Dedifferentiated amniotic fluid mesenchymal stem cell (primary cell): ENCODE data around the gene RIMS4.
A peak's percentile ranks its signal among the peaks of the same experiment; 100 is the strongest.

Experiments
- DNase-seq: peaks from one replicate; pipeline ENCODE4 v3.0.0-alpha.2; 2016; ENCODE audit errors: extremely low spot score

The RIMS4 gene

DNA sequence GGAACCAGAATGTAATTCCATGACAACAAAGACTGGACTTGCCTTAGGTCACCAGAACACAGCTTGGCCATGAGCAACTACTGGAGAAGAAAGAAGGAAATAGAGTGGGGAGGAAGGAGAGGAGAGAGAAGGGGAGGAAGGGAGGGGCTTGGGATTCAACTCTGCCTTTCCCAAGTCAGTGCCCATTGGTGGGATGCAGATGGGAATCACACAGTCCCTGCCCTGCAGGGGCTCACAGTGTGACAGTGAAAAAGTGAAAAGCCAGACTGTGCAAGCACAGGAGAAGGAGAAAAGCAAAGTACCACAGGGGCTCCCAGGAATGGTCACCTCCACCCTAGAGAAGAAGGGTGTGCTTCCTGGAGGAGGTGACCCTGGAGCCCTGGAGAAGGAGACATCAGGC lies 14.0 kb downstream of the RIMS4 start:
- DNase-seq = no peak

DNA sequence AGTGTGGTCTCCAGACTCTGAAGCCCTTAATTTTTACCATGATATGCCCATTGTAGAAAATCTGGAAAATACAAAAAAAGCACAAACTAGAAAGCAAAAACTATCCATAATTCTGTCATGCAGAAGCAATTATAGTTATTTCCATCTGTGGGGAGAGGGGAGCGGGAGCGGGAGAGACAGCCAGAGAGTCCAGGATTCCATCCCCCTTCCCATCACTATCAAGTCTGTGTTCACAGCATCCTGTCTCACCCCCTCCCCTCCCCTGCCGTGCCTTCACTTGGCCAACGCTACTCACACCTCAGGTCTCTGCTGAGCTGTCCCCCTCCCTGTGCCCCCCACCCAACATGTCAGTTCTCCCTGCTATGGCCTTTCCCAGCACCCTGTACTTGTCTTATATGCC lies 14.5 kb downstream of the RIMS4 start:
- no peak for DNase-seq

- DNase-seq = no peak
These were observed 17.6 kb downstream of the RIMS4 start for GRCh38 chr20:44792796-44793195.

GRCh38 chr20:44790638-44791393 lies 19.5 kb downstream of the RIMS4 start:
- DNase-seq = no peak

DNA sequence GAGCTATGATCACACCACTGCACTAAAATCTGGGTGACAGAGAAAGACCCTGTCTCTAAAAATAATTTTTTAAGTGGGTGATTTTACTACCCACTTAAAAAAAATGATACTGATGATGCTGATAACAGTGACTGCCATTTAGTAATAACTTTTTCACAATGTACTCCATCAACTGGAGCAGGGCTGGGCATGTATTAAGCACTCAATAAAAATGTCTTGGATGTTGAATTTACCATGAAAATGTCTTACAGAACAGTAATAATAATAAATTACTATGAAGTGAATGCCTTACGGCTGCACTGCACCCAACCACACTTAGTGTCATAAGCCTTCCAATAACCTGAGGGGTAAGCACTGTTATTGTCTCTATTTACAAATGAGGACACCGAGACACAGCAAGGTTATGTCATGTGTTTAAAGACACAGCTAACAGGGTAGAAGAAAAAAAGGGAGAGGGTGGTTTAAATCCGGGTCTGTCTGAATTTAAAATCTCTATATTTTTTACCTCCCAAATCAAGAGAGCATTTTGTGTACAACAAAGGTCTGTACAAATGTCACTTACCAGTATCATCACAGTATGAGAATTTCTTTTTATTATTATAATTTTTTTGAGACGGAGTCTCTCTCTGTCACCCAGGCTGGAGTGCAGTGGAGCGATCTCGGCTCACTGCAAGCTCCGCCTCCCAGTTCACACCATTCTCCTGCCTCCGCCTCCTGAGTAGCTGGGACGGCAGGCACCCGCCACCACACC lies 21.5 kb downstream of the RIMS4 start:
- no peak for DNase-seq

DNA sequence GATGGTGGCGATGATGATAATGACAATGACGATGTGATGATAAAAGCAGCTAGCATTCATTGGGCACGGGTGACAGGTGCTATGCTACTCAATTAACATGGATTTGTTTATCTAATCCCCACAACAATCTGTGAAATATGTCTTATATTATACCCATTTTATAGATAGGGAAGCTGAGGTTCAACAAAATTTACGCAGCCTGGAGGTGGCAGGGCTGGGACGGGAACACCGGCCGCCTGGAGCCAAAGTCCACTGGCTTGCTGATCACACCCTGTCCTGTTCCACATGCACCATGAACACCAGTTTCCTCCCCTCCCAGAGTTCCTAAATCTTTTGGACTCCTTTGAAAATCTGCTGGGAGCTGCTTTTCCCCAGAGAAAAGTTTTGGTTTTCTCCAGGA lies 23.0 kb downstream of the RIMS4 start:
- DNase-seq = no peak

DNA sequence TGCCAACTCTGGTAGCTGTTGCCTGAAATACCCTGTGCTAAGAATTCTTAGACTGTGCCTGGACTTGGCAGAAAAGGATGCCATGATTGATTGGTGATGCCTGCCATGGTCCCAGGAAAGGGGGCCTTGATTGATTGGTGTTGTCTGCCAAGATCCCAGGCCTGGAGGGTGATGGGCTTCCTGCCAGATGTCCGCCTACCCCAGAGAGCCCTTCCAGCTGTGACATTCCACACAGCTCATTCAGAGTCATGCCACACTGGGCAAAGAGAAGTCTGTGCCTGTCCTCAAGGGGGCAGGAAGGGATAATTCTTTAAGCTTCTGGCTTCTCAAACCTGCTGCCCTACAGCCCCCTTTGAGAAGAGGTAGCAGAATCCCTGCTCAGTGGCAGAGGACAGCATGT lies 24.6 kb downstream of the RIMS4 start:
- no peak for DNase-seq

- DNase-seq = no peak
These were observed 25.7 kb downstream of the RIMS4 start for GRCh38 chr20:44784688-44785087.

- DNase-seq = no peak
These were observed 28.6 kb downstream of the RIMS4 start for GRCh38 chr20:44781791-44782190.

DNA sequence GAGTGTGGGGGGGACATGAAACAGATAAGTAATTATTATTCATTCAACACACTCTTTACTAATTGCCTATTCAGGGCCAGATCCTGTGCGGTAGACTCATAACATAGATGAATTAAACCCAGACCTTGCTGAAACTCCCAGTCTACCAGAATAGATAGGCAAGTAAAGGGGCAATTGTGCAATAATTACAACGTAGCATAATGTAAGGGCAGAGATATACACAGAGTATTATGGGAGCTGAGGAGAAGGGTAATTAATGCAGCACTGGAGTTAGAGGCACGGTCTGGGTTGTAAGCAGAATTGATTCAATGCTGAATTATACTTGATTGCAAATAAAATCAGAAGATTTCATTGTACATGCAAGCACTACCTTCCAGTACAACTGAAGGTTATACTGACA lies 29.2 kb downstream of the RIMS4 start:
- no peak for DNase-seq

DNA sequence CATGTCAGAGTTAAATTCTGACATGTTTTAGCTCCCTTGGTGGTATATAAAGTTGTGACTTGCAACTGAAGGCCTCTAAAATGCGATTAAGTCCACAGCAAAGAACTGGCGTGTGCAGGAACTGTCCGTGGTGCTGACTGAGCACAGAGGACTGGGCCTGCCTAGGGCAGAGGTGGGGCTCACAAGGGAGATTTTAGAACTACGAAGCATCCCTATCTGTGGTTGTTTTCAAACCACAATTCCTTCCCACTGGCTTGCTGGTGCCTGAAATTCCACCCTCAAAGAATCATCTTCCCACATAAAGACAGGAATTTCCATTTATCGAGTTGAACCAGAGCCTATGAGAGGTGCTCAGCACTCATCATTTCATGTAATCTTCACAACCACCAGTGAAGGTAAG lies 30.1 kb downstream of the RIMS4 start:
- DNase-seq = peak; percentile 33

GRCh38 chr20:44776980-44777379 lies 33.4 kb downstream of the RIMS4 start:
- DNase-seq = no peak

- no peak for DNase-seq
These were observed 37.1 kb downstream of the RIMS4 start for GRCh38 chr20:44773070-44773829.

DNA sequence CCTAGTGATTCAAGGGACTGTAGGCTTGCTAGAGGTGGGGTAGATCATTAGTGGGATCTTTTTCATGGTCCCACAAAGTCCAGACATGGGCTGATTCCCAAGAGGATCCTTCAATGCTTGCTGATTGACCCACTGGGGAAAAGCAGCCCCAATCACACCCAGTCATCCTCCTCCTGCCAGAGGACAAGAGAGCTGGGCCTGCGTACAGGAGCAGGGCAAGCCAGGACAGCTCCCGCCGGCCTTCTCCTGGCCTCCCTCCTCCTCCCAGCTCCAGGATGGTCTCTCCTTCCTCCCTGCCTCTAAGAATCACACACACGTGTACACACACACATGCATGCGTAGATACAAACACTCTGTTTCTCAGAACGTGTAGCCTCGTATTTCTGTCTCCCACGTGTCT lies 37.7 kb downstream of the RIMS4 start:
- DNase-seq = no peak

GRCh38 chr20:44771172-44771535 lies 39.2 kb downstream of the RIMS4 start:
- DNase-seq = no peak

GRCh38 chr20:44770484-44771171 lies 39.7 kb downstream of the RIMS4 start:
- DNase-seq = no peak

GRCh38 chr20:44769481-44769863 lies 40.9 kb downstream of the RIMS4 start:
- DNase-seq = no peak

DNA sequence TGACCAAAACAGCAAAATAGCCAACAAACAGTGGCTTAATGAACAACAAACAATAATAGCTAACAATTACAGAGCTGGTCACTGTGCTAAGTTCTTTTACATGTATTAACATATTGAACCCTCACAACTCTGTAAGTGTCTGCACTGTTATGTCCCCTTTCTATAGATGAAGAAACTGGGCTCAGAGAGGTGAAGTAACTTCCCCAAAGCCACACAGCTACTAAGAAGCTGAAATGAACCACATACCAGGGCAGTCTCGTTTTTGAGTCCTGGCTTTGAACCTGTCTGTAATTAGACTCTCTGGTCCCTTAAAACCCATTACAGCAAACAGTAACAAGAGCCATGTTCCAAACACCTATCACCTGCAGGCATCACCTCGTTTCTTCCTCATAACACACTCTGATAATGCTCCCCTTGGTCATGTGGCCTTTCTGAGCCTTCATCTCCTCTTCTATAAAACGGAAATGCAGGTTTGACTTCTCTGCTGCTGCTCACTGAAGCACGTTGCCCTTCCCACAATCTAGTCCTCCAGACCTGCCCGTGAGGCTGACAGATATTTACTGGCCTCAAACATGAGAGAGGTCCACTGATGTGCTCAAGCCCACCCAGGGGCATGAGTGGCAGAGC lies 41.4 kb downstream of the RIMS4 start:
- DNase-seq = no peak

DNA sequence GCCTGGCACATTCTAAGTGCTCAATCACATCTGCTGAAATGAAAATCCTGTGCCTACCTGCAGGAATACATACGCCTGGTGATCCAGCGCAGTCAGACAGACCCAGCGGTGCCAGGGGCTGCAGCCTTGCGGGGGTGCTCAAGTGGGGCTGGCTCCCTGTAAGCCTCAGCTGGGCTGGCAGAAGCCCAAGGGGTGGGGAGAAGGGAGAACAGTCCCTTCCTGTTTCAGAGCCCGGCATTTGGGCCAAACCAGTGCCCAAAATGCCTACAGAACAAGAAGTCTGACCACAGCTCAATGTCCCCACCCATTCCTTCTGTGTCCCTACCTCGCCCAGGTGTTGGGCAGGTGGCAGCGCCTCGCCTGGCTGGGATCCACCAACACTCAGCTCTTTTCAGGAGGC lies 42.1 kb downstream of the RIMS4 start:
- DNase-seq = no peak

- no peak for DNase-seq
These were observed 44.5 kb downstream of the RIMS4 start for GRCh38 chr20:44765701-44766347.

GRCh38 chr20:44765091-44765490 lies 45.3 kb downstream of the RIMS4 start:
- no peak for DNase-seq
